Measurements from ENCODE around the gene PDE6C.

DNA sequence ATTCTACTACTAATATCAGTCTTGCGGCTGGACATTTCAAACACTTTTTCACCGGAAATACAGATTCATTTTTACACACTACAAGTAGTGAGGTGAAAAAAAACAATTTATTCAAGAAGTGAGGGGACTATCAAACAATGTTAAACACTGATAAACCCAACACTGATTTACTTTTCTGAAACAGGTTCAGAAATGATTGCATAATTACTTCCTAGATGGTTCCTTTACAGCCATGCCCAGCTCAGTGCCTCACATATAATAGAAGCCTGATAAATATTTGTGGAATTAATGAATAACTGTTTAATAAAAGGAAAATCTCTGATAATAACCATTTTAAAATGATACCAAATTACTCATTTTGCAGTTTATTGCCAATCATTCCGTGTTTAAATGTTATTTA, 55.5 kb downstream of the PDE6C start:
- TF ChIP-seq CTCF (IDR thresholded peaks at IDR 0.05; ENCODE audit: control extremely low read depth in 1 of 3, insufficient read depth in 1 of 3, low read depth in 1 of 3, low read length in 3 of 3) (no peak), RNF2 (IDR thresholded peaks at IDR 0.05; ENCODE audit: borderline replicate concordance, low read depth, low read length, missing control alignments, poor library complexity, severe bottlenecking) (no peak), GABPA (IDR thresholded peaks at IDR 0.05; ENCODE audit: borderline replicate concordance, insufficient read depth, low read length) (no peak), POLR2AphosphoS5 (IDR thresholded peaks at IDR 0.05; ENCODE audit: low read depth, low read length) (no peak), HDAC2 (IDR thresholded peaks at IDR 0.05; ENCODE audit: borderline replicate concordance in 1 of 2, low read depth in 2 of 2, low read length in 2 of 2) (no peak), POLR2A (IDR thresholded peaks at IDR 0.05; ENCODE audit: control extremely low read depth in 1 of 2, low read depth in 2 of 2, low read length in 2 of 2) (no peak), CEBPB (IDR thresholded peaks at IDR 0.05; ENCODE audit: low read depth, low read length) (no peak), RAD21 (IDR thresholded peaks at IDR 0.05 in 1 of 2, conservative IDR thresholded peaks at IDR 0.05 in 1 of 2; ENCODE audit: low read depth in 2 of 2, low read length in 2 of 2) (no peak), EGR1 (IDR thresholded peaks at IDR 0.05; ENCODE audit: borderline replicate concordance, low read depth, low read length) (no peak), ATF2 (IDR thresholded peaks at IDR 0.05; ENCODE audit: low read length) (no peak)
- TF ChIP-seq, protein P1, sequence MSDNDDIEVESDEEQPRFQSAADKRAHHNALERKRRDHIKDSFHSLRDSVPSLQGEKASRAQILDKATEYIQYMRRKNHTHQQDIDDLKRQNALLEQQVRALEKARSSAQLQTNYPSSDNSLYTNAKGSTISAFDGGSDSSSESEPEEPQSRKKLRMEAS (IDR thresholded peaks at IDR 0.05) = no peak

Measured in H1 (cell line).